ENCODE data around the gene CYB5RL.

Gene CYB5RL

DNA sequence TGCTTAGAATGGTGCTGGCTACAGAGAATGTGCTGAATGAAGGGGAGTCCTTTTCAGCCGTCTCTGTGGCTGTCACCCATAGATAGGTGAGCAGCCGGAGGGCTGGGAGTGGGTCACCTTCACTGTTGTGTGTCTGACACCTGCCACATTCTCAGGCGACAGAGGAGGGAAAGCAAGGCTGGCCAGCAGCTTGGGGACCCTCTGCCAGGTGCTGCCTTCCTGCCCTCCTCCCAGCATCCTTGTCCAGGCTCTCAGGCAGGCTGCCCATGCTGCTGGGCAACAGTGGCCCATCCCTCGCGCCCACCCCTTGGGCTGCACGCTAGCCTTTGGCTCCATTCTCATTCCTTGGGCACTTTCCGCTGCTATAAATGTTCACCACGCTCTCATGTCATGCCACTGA is 22.1 kb downstream of the CYB5RL start:
- Histone ChIP-seq H4K20me1 (ENCODE audit: insufficient read depth, low read length) (no peaks in the 10 kb centered on the region), H2AFZ (ENCODE audit: low read depth, low read length) (no peak overlapping the region), H3K27me3 (ENCODE audit: low read depth, low read length) (no peaks in the 10 kb centered on the region), H3K4me3 (ENCODE audit: low read length) (no peak overlapping the region), H3K27ac (ENCODE audit: low read length) (no peak overlapping the region), H3K9me3 (ENCODE audit: insufficient read depth, low read length) (no peaks in the 10 kb centered on the region), H3K9ac (ENCODE audit: low read length) (no peak overlapping the region), H3K79me2 (ENCODE audit: low read length) (no peaks in the 10 kb centered on the region), H3K4me1 (ENCODE audit: low read length) (no peaks in the 10 kb centered on the region), H3K36me3 (replicated peaks; ENCODE audit: low read depth, low read length) (no peaks in the 10 kb centered on the region), H3K4me2 (ENCODE audit: low read length) (no peak overlapping the region)
- no peak for TF ChIP-seq EZH2phosphoT487 (IDR thresholded peaks at IDR 0.05; ENCODE audit: low read depth)
- TF ChIP-seq CTCF (IDR thresholded peaks at IDR 0.05; ENCODE audit: low read depth, low read length), result no peak

DNA sequence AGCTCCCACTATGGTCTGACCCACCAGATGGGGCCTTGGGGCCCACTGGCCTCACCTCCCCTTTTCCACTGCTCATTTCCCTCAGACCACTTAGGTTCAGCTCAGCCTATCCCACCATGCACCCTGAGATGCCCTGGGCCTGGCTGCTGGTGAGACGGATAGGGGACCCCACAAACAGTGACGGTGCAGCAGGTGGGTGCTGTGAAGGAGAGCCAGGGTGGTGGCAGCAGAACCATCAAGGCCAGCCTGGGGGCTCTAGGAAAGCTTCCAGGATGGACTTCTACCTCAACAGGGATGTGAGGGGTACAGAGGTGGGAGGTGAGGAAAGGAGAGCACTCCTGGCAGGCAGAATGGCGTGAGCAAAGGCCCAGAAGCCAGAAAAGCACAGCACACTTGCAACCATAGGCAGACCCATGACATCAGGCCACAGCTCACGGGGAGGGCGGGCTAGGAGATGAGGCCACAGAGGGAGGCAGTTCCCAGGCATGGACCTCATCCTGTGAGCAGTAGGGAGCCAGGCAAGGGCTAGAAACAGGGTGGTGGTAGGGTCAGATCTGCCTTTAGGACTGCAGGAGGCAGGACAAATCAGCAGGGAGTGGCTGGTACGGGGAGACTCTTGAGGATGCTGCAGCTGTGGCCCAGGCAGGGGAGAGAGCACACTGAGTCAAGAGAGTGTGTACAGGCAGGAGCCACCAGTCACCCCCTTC is 23.1 kb downstream of the CYB5RL start:
- Histone ChIP-seq H3K4me1 (ENCODE audit: low read length) (no peaks in the 10 kb centered on the region), H2AFZ (ENCODE audit: low read depth, low read length) (no peak overlapping the region), H3K4me3 (ENCODE audit: low read length) (no peak overlapping the region), H4K20me1 (ENCODE audit: insufficient read depth, low read length) (no peaks in the 10 kb centered on the region), H3K4me2 (ENCODE audit: low read length) (no peak overlapping the region), H3K27me3 (ENCODE audit: low read depth, low read length) (no peaks in the 10 kb centered on the region), H3K79me2 (ENCODE audit: low read length) (no peaks in the 10 kb centered on the region), H3K9ac (ENCODE audit: low read length) (no peak overlapping the region), H3K9me3 (ENCODE audit: insufficient read depth, low read length) (no peaks in the 10 kb centered on the region), H3K36me3 (replicated peaks; ENCODE audit: low read depth, low read length) (no peaks in the 10 kb centered on the region), H3K27ac (ENCODE audit: low read length) (no peak overlapping the region)
- TF ChIP-seq CTCF (IDR thresholded peaks at IDR 0.05; ENCODE audit: low read depth, low read length) (no peak), EZH2phosphoT487 (IDR thresholded peaks at IDR 0.05; ENCODE audit: low read depth) (no peak)

GRCh38 chr1:54174106-54174505 is 25.7 kb downstream of the CYB5RL start:
- H4K20me1 ChIP-seq (ENCODE audit: insufficient read depth, low read length), result no peaks in the 10 kb centered on the region
- H3K4me3 ChIP-seq (ENCODE audit: low read length), result no peak overlapping the region
- H2AFZ ChIP-seq (ENCODE audit: low read depth, low read length), result no peak overlapping the region
- no peak for TF ChIP-seq EZH2phosphoT487 (IDR thresholded peaks at IDR 0.05; ENCODE audit: low read depth)
- TF ChIP-seq CTCF (IDR thresholded peaks at IDR 0.05; ENCODE audit: low read depth, low read length), result no peak
- no peaks in the 10 kb centered on the region for H3K36me3 ChIP-seq (replicated peaks; ENCODE audit: low read depth, low read length)
- H3K9me3 ChIP-seq (ENCODE audit: insufficient read depth, low read length), result no peaks in the 10 kb centered on the region
- H3K79me2 ChIP-seq (ENCODE audit: low read length), result no peaks in the 10 kb centered on the region
- no peak overlapping the region for H3K9ac ChIP-seq (ENCODE audit: low read length)
- H3K27me3 ChIP-seq (ENCODE audit: low read depth, low read length), result no peaks in the 10 kb centered on the region
- H3K4me1 ChIP-seq (ENCODE audit: low read length), result no peaks in the 10 kb centered on the region
- H3K4me2 ChIP-seq (ENCODE audit: low read length), result no peak overlapping the region
- no peak overlapping the region for H3K27ac ChIP-seq (ENCODE audit: low read length)

- TF ChIP-seq EZH2phosphoT487 (IDR thresholded peaks at IDR 0.05; ENCODE audit: low read depth), result no peak
- TF ChIP-seq CTCF (IDR thresholded peaks at IDR 0.05; ENCODE audit: low read depth, low read length), result no peak
- Histone ChIP-seq H3K4me1 (ENCODE audit: low read length) (no peaks in the 10 kb centered on the region), H4K20me1 (ENCODE audit: insufficient read depth, low read length) (no peaks in the 10 kb centered on the region), H3K27me3 (ENCODE audit: low read depth, low read length) (no peaks in the 10 kb centered on the region), H3K9ac (ENCODE audit: low read length) (no peak overlapping the region), H3K27ac (ENCODE audit: low read length) (no peak overlapping the region), H3K9me3 (ENCODE audit: insufficient read depth, low read length) (no peaks in the 10 kb centered on the region), H3K79me2 (ENCODE audit: low read length) (no peaks in the 10 kb centered on the region), H3K4me3 (ENCODE audit: low read length) (no peak overlapping the region), H2AFZ (ENCODE audit: low read depth, low read length) (no peak overlapping the region), H3K4me2 (ENCODE audit: low read length) (no peak overlapping the region), H3K36me3 (replicated peaks; ENCODE audit: low read depth, low read length) (no peaks in the 10 kb centered on the region)
Observed at GRCh38 chr1:54173681-54174080, 26.1 kb downstream of the CYB5RL start.

All from OCI-LY3 (cell line).